Measurements from ENCODE around the gene MPDZ. TPM values are rescaled to one million over a fixed set of nuclear protein-coding genes. Genes with fewer than 3 reads are reported as not detected.

Gene MPDZ
- polyA plus RNA-seq, 1 donor (not counting 4 experiments of a cell fraction or from before 2014, with no cell fraction given) = 9.0 TPM

DNA sequence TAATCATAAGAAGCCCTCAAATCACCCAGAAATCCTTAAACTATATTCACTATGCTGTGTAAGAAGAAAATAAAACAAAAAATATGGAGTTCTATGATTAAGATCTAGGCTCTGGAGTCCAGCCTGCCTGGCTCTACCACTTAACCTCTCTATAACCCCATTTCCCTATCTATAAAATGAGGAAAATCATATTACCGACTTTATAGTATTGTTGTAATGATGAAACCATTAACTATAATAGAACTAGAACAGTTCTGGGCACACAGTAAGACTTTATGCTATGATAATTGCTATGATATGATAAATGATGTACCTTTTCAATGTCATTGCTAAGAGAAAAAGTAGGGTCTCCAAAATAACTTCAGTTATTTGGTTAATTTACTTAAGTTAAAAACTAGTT lies 40.3 kb downstream of the MPDZ start:
- Histone ChIP-seq H3K9me3 (ENCODE audit: control insufficient read depth, low read depth, low read length) (no peaks in the 10 kb centered on the region), H3K9ac (ENCODE audit: control insufficient read depth, extremely low read depth, insufficient read depth, low read length) (no peak overlapping the region), H3K4me3 (ENCODE audit: control insufficient read depth in 2 of 3, extremely low read depth in 1 of 3, insufficient read depth in 2 of 3, low read depth in 1 of 3, low read length in 3 of 3) (no peak overlapping the region), H4K20me1 (ENCODE audit: control insufficient read depth, extremely low read depth, insufficient read depth, low read length) (no peaks in the 10 kb centered on the region), H2AFZ (ENCODE audit: control insufficient read depth, low read length) (no peak overlapping the region), H3K9me1 (ENCODE audit: control insufficient read depth, extremely low read depth, insufficient read depth, low read length) (no peaks in the 10 kb centered on the region), H3K4me1 (ENCODE audit: control insufficient read depth, extremely low read depth, insufficient read depth, low read length) (no peaks in the 10 kb centered on the region), H3K4me2 (ENCODE audit: control insufficient read depth, extremely low read depth, insufficient read depth, low read depth, low read length) (no peak overlapping the region), H3K79me2 (ENCODE audit: control insufficient read depth, insufficient read depth, low read length) (no peaks in the 10 kb centered on the region), H3K36me3 (ENCODE audit: control insufficient read depth in 2 of 2, extremely low read depth in 1 of 2, insufficient read depth in 2 of 2, low read length in 2 of 2) (no peaks in the 10 kb centered on the region), H3K27ac (ENCODE audit: control insufficient read depth, insufficient read depth, low read length) (no peak overlapping the region), H3K27me3 (ENCODE audit: control insufficient read depth, extremely low read depth, insufficient read depth, low read length) (no peaks in the 10 kb centered on the region)
- DNase-seq (ENCODE audit: low read depth, low spot score) (no peak), FAIRE-seq (no peak)
- TF ChIP-seq EZH2 (IDR thresholded peaks at IDR 0.05; ENCODE audit: low read length) = no peak
- TF ChIP-seq, protein P1, sequence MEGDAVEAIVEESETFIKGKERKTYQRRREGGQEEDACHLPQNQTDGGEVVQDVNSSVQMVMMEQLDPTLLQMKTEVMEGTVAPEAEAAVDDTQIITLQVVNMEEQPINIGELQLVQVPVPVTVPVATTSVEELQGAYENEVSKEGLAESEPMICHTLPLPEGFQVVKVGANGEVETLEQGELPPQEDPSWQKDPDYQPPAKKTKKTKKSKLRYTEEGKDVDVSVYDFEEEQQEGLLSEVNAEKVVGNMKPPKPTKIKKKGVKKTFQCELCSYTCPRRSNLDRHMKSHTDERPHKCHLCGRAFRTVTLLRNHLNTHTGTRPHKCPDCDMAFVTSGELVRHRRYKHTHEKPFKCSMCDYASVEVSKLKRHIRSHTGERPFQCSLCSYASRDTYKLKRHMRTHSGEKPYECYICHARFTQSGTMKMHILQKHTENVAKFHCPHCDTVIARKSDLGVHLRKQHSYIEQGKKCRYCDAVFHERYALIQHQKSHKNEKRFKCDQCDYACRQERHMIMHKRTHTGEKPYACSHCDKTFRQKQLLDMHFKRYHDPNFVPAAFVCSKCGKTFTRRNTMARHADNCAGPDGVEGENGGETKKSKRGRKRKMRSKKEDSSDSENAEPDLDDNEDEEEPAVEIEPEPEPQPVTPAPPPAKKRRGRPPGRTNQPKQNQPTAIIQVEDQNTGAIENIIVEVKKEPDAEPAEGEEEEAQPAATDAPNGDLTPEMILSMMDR (optimal IDR thresholded peaks at IDR 0.05 in 1 of 3, IDR thresholded peaks at IDR 0.05 in 1 of 3, conservative IDR thresholded peaks at IDR 0.05 in 1 of 3; ENCODE audit: extremely low read depth in 1 of 3, insufficient read depth in 2 of 3, low read length in 3 of 3) = no peak
- dilution Hi-C loops (cut with MboI; ENCODE audit: extremely low pct_ligation_motif_present, low sequenced_read_pairs) = no loop called here

- Histone ChIP-seq H3K9ac (ENCODE audit: control insufficient read depth, extremely low read depth, insufficient read depth, low read length) (no peak overlapping the region), H3K9me3 (ENCODE audit: control insufficient read depth, low read depth, low read length) (no peaks in the 10 kb centered on the region), H3K27ac (ENCODE audit: control insufficient read depth, insufficient read depth, low read length) (no peak overlapping the region), H3K4me1 (ENCODE audit: control insufficient read depth, extremely low read depth, insufficient read depth, low read length) (no peaks in the 10 kb centered on the region), H3K9me1 (ENCODE audit: control insufficient read depth, extremely low read depth, insufficient read depth, low read length) (no peaks in the 10 kb centered on the region), H2AFZ (ENCODE audit: control insufficient read depth, low read length) (no peak overlapping the region), H3K79me2 (ENCODE audit: control insufficient read depth, insufficient read depth, low read length) (no peaks in the 10 kb centered on the region), H3K27me3 (ENCODE audit: control insufficient read depth, extremely low read depth, insufficient read depth, low read length) (no peaks in the 10 kb centered on the region), H3K36me3 (ENCODE audit: control insufficient read depth in 2 of 2, extremely low read depth in 1 of 2, insufficient read depth in 2 of 2, low read length in 2 of 2) (no peaks in the 10 kb centered on the region), H3K4me2 (ENCODE audit: control insufficient read depth, extremely low read depth, insufficient read depth, low read depth, low read length) (no peak overlapping the region), H4K20me1 (ENCODE audit: control insufficient read depth, extremely low read depth, insufficient read depth, low read length) (no peaks in the 10 kb centered on the region), H3K4me3 (ENCODE audit: control insufficient read depth in 2 of 3, extremely low read depth in 1 of 3, insufficient read depth in 2 of 3, low read depth in 1 of 3, low read length in 3 of 3) (no peak overlapping the region)
- TF ChIP-seq, protein P1 (optimal IDR thresholded peaks at IDR 0.05 in 1 of 3, IDR thresholded peaks at IDR 0.05 in 1 of 3, conservative IDR thresholded peaks at IDR 0.05 in 1 of 3; ENCODE audit: extremely low read depth in 1 of 3, insufficient read depth in 2 of 3, low read length in 3 of 3) = no peak
- TF ChIP-seq EZH2 (IDR thresholded peaks at IDR 0.05; ENCODE audit: low read length) = no peak
- FAIRE-seq (peak; percentile 23), DNase-seq (ENCODE audit: low read depth, low spot score) (no peak)
- dilution Hi-C loops (cut with MboI; ENCODE audit: extremely low pct_ligation_motif_present, low sequenced_read_pairs) = no loop called here
Measured at GRCh38 chr9:13234932-13235331, 44.6 kb downstream of the MPDZ start.

Measured in keratinocyte (primary cell).